Activated CD4-positive, alpha-beta T cell treated with anti-CD3 and anti-CD28 coated beads, Interleukin-2, amount 10 ng/mL, durations not matched to agents 7 days and 5 days (primary cell): ENCODE data around the gene OLA1. TPM values are rescaled to one million over a fixed set of nuclear protein-coding genes. Genes with fewer than 3 reads are reported as not detected.
"Not testable (repeated sequence)": the region's sequence is repeated elsewhere in the genome, so short reads cannot be mapped to it uniquely, and the experiment has no call there.

Source experiments
- CTCF ChIA-PET: fragments of 350-600 bp; sonication (Branson Sonifier 250); formaldehyde crosslinking; loops from one replicate; lab custom pipeline; 2021; ENCODE audit warnings: antibody characterized with exemption; lab: Charles Lee
- POLR2A ChIA-PET: fragments of 350-600 bp; sonication (Branson Sonifier 250); formaldehyde crosslinking; loops from one replicate; lab custom pipeline; 2021; ENCODE audit warnings: antibody characterized with exemption; lab: Charles Lee
- DNase-seq: peaks from one replicate; pipeline ENCODE4 v3.0.0-alpha.2; 2020
- H3K27ac Mint-ChIP-seq: one replicate; pipeline ENCODE4 v1.8.0; 2021; ENCODE audit warnings: mild to moderate bottlenecking, moderate library complexity, mixed read lengths
- H3K27me3 Mint-ChIP-seq: one replicate; pipeline ENCODE4 v1.8.0; 2021; ENCODE audit warnings: mixed read lengths
- H3K36me3 Mint-ChIP-seq: one replicate; pipeline ENCODE4 v1.8.0; 2021; ENCODE audit warnings: low read depth, mixed read lengths
- H3K4me1 Mint-ChIP-seq: one replicate; pipeline ENCODE4 v1.8.0; 2021; ENCODE audit warnings: mixed read lengths
- H3K4me3 Mint-ChIP-seq: one replicate; pipeline ENCODE4 v1.8.0; 2021; ENCODE audit warnings: mild to moderate bottlenecking, moderate library complexity, mixed read lengths
- H3K9me3 Mint-ChIP-seq: one replicate; pipeline ENCODE4 v1.8.0; 2021; ENCODE audit warnings: mixed read lengths
- total RNA-seq, 2 experiments: library from RNA; stranded (reverse); gene quantifications; one replicate each; pipeline ENCODE4 v1.2.3, GENCODE V29; 2021

OLA1 gene
- total RNA-seq, 2 experiments from 2014 or later = 75.3 to 87.4 TPM

DNA sequence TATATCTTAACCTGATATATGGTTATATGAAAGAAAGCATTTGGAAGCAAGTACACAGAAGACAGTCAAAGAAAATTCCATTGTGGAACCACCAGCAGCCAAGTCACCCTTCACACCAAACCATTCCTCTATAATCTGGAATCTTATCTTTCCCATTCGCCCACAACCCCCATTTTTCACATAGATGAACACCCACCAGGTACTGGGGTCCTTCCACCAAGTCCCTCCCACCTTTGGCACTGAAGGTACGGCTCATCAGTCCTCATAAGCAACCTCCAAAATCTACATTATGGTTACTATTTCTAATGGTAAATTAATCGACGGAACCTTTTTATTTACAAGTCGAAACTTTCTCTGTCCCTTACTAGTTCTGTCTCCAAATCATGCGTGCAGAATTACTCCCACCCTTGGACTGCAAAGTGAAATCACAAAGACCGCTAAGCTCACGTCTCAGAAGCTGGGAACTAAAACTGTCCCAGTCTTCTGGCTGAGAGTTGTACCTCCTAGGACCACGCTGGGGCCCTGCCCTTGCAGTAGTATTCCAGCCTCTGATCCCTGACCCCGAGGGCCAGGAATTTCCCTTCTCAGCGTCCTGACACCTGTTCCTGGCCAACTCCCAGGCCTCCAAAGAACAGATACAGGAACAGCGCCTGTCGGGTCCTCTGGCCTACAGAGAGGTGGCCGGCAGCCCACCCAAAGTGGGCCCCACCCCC, 702 bp downstream of the OLA1 start:
- Mint-ChIP-seq H3K4me3 (peak overlapping the region; percentile 78), H3K4me1 (peaks cover 37% of the 10 kb centered on the region), H3K27me3 (no peaks in the 10 kb centered on the region), H3K27ac (peak overlapping the region; percentile 83), H3K36me3 (peaks cover 20% of the 10 kb centered on the region), H3K9me3 (no peaks in the 10 kb centered on the region)
- CTCF ChIA-PET = no interaction called here
- DNase-seq = no peak
- POLR2A ChIA-PET = no interaction called here

DNA sequence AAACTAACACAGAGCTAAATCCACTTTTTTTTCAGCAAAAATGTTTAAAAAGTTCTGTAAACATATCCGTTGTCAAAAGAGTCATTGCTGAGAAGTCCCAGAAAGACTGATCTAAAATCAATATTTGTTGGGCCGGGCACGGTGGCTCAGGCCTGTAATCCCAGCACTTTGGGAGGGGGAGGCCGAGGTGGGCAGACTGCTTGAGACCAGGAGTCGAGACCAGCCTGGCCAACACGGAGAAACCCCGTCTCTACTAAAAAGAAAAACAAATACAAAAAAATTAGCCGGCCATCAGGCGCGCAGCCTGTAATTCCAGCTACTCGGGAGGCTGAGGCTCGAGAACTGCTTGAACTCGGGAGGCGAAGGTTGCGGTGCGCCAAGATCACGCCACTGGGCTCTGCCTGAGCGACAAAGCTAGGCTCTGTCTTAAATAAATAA, 1.4 kb downstream of the OLA1 start:
- CTCF ChIA-PET = no interaction called here
- no peak for DNase-seq

DNA sequence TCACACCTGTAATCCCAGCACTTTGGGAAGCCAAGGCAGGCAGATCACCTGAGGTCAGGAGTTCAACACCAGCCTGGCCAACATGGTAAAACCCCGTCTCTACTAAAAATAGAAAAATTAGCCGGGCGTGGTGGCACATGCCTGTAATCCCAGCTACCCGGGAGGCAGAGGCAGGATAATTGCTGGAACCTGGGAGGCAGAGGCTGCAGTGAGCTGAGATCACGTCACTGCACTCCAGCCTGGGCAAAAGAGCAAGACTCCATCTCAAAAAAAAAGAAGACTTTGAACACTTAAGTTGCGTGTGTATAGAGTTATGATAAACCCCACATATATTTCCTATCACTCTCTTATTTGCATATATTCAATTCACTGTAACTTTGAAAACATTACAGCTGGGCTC, 2.7 kb downstream of the OLA1 start:
- CTCF ChIA-PET, H3K27ac Mint-ChIP-seq, H3K4me3 Mint-ChIP-seq, H3K9me3 Mint-ChIP-seq, POLR2A ChIA-PET, H3K27me3 Mint-ChIP-seq, DNase-seq: not testable (repeated sequence)
- H3K36me3 Mint-ChIP-seq = peaks cover 29% of the 10 kb centered on the region
- peaks cover 41% of the 10 kb centered on the region for H3K4me1 Mint-ChIP-seq

More for the DNA sequence above, 1.4 kb downstream of the OLA1 start:
- peak overlapping the region; percentile 45 for H3K4me3 Mint-ChIP-seq
- POLR2A ChIA-PET = no interaction called here
- H3K27me3 Mint-ChIP-seq = no peaks in the 10 kb centered on the region
- peaks cover 37% of the 10 kb centered on the region for H3K4me1 Mint-ChIP-seq
- H3K36me3 Mint-ChIP-seq = peaks cover 26% of the 10 kb centered on the region
- H3K9me3 Mint-ChIP-seq = no peaks in the 10 kb centered on the region
- no peak overlapping the region for H3K27ac Mint-ChIP-seq

DNA sequence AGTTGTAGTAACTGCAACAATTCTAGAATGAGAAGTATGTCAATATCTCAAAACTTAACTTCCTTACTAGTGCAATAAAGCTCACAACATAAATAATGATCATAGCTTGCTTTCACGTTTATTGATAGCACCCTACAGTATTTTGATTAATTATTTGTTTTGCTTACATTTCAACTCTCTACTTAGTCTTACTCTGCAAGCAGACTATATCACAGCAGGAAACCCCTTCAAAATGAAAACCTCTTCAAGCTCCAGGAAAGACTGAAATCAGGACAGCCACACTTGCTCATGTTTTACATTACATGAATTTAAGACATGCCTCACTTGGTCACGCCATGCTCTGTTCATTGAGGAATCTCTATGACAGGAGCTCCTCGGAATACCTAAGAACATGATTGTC, 3.3 kb downstream of the OLA1 start:
- no peaks in the 10 kb centered on the region for H3K9me3 Mint-ChIP-seq
- ChIA-PET POLR2A (no interaction called here), CTCF (no interaction called here)
- H3K27ac Mint-ChIP-seq = no peak overlapping the region
- H3K4me1 Mint-ChIP-seq = peaks cover 41% of the 10 kb centered on the region
- H3K27me3 Mint-ChIP-seq = no peaks in the 10 kb centered on the region
- no peak for DNase-seq
- H3K4me3 Mint-ChIP-seq = no peak overlapping the region
- peaks cover 29% of the 10 kb centered on the region for H3K36me3 Mint-ChIP-seq

DNA sequence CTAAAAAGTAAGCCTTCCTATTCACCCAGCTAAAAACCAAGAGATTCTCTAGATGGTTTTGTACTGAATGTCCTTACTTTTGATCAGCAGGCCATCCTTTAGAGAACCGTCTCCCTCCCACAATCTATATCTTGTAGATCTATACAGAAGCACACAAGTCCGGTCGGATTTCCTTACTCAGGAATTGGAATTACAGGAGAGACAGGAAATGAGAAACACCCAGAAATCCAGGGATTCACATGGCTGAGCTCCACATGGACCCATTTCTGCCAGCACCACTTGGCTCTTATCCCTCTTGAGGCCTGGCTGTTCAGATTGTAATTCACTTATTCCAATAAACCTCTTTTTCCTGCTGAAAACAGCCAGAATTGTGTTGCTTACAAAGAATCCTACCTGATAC, 4.5 kb downstream of the OLA1 start:
- H3K27me3 Mint-ChIP-seq = no peaks in the 10 kb centered on the region
- POLR2A ChIA-PET = no interaction called here
- H3K4me3 Mint-ChIP-seq = no peak overlapping the region
- no peak for DNase-seq
- no peak overlapping the region for H3K27ac Mint-ChIP-seq
- H3K36me3 Mint-ChIP-seq = peaks cover 29% of the 10 kb centered on the region
- peaks cover 34% of the 10 kb centered on the region for H3K4me1 Mint-ChIP-seq
- H3K9me3 Mint-ChIP-seq = no peaks in the 10 kb centered on the region
- CTCF ChIA-PET = no interaction called here

DNA sequence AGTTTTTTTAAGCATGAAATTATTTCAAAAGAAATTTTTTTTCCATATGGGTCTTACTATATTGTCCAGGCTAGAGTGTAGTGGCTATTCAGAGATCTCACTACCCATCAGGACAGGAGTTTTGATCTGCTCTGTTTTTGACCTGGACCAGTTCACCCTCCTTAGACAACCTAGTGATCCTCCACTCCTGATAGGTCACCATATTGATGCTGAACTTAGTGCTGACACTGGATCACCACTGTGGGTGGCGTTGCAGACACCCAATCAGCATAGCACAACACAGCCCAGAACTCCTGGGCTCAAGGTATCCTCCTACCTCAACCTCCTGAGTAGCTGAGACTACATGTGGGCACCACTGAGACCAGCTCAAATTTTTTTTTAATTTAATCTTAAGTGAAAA, 8.2 kb downstream of the OLA1 start:
- Mint-ChIP-seq H3K4me1 (peaks cover 14% of the 10 kb centered on the region), H3K36me3 (peaks cover 25% of the 10 kb centered on the region), H3K27ac (no peak overlapping the region), H3K9me3 (no peaks in the 10 kb centered on the region), H3K4me3 (no peak overlapping the region), H3K27me3 (no peaks in the 10 kb centered on the region)
- ChIA-PET CTCF (no interaction called here), POLR2A (no interaction called here)
- DNase-seq = no peak

DNA sequence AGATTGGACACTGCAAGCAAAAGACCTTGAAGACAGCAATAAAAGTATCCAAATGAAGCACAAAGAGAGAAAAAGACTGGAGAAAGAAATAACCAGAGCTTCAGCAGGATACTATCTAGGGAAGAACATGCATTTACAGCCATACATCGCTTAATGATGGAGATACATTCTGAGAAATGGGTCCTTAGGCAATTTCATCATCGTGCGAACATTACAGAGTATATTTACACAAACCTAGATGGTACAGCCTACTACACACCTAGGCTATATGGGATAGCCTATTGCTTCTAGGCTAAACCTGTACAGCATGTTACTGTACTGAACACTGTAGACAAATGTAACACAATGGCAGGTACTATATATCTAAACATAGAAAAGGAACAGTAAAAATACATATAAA, 11.9 kb downstream of the OLA1 start:
- CTCF ChIA-PET = interaction anchor here (1.3 kb wide), 1 partner anchor 20 kb away, joined by 5 read pairs; no protein-coding TSS in a partner anchor
- H3K27ac Mint-ChIP-seq = no peak overlapping the region
- POLR2A ChIA-PET = no interaction called here
- DNase-seq = no peak
- no peaks in the 10 kb centered on the region for H3K9me3 Mint-ChIP-seq
- no peaks in the 10 kb centered on the region for H3K27me3 Mint-ChIP-seq
- peaks cover 13% of the 10 kb centered on the region for H3K36me3 Mint-ChIP-seq
- H3K4me3 Mint-ChIP-seq = no peak overlapping the region
- peaks cover 18% of the 10 kb centered on the region for H3K4me1 Mint-ChIP-seq

DNA sequence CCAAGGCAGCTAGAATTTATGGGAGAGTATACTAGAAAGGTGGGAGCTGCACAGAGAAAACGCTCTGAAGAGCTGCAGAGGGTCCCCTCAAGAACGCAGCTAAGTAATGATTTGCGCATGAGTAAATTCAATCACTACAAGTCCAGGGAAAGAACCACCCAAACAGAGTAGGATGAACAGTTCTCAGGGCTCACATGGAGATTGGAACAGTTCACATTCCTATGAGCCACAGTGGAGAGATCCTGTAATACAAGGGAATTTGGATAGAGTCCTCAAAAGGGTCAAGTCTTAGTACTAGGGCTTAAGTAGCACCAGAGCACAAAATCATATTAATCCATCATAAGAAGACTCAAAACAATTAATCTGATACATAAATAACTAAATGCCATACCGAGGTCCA, 12.7 kb downstream of the OLA1 start:
- POLR2A ChIA-PET = no interaction called here

DNA sequence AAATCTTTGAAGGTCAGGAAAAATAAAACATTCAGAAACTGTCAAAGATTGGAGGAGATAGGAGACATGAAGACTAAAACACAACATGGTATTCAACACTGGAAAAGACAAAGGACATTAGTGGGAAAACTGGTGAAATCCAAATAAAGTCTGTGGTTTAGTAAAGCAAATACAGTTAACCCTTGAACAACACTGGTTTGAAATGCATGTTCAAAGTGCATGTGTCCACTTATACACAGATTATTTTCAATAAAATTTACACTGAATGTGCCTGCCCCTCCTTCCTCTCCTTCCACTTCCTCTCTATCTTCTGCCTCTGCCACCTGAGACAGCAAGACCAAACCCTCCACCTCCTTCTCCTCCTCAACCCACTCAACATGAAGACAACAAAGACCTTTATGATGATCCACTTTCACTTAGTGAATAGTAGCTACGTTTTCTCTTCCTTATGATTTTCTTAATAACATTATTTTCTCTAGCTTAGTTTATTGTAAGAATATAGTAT, 14.5 kb downstream of the OLA1 start:
- POLR2A ChIA-PET = no interaction called here
- CTCF ChIA-PET = interaction anchor here (1.4 kb wide), 1 partner anchor 16 kb away, joined by 3 read pairs; no protein-coding TSS in a partner anchor

More for the DNA sequence above, 12.7 kb downstream of the OLA1 start:
- Mint-ChIP-seq H3K4me1 (peaks cover 15% of the 10 kb centered on the region), H3K27me3 (no peaks in the 10 kb centered on the region), H3K4me3 (no peak overlapping the region), H3K36me3 (peaks cover 11% of the 10 kb centered on the region), H3K27ac (no peak overlapping the region), H3K9me3 (no peaks in the 10 kb centered on the region)
- CTCF ChIA-PET = interaction anchor here (1.3 kb wide), 1 partner anchor 19 kb away, joined by 5 read pairs; no protein-coding TSS in a partner anchor
- DNase-seq = no peak

DNA sequence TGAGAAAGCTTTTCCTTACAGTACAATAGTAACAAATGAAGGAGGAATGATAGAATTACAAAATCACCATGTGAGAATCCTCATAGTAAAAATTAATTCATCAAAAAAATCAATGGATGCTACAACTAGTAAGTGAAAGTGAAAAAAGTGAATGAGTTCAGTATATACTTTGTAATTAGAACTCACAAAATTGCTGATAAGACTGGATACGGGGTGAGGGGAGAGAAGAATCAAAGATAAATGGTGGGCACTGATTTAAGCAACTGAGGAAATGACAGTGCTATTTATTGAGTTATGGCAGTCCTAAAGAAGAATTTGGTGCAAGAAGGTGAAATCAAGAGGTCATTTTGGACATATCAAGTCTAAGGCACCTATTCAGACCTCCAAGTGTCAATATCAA, 20.6 kb downstream of the OLA1 start:
- peaks cover 7% of the 10 kb centered on the region for H3K4me1 Mint-ChIP-seq
- POLR2A ChIA-PET = no interaction called here
- peaks cover 39% of the 10 kb centered on the region for H3K36me3 Mint-ChIP-seq
- no peaks in the 10 kb centered on the region for H3K9me3 Mint-ChIP-seq
- no peaks in the 10 kb centered on the region for H3K27me3 Mint-ChIP-seq
- DNase-seq = no peak
- no peak overlapping the region for H3K4me3 Mint-ChIP-seq
- no peak overlapping the region for H3K27ac Mint-ChIP-seq
- CTCF ChIA-PET = no interaction called here

More for the DNA sequence above, 14.5 kb downstream of the OLA1 start:
- no peaks in the 10 kb centered on the region for H3K27me3 Mint-ChIP-seq
- H3K4me1 Mint-ChIP-seq = peaks cover 16% of the 10 kb centered on the region
- DNase-seq = no peak
- H3K4me3 Mint-ChIP-seq = no peak overlapping the region
- peak overlapping the region; percentile 67 for H3K27ac Mint-ChIP-seq
- H3K36me3 Mint-ChIP-seq = peaks cover 18% of the 10 kb centered on the region
- H3K9me3 Mint-ChIP-seq = no peaks in the 10 kb centered on the region

DNA sequence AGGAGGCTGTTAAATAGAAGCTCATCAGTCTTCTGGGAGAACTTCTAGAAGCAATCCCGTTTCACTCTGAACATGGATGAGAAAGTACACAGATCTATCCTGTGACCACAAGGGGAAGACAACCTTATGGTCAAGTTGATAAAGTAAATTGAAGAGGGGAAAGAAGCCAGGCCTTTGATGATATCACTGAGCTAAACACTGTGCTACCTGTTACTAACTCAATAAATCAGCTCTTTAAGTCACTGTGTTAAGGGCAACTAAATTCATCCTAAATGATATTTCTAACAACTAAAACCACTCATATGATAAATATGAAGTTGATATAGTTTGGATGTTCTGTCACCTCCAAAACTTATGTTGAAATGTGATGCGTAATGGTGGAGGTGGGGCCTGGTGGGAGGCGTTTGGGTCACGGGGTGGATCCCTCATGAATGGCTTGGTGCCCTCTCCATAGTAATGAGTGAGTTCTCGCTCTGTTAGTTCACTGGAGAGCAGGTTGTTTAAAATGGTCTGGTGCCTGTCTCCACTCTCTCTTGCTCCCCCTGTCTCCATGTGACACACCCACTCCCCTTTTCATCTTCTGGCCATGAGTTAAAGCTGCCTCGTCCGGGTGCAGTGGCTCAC, 23.6 kb downstream of the OLA1 start:
- Mint-ChIP-seq H3K9me3 (no peaks in the 10 kb centered on the region), H3K4me3 (no peak overlapping the region), H3K27ac (no peak overlapping the region), H3K4me1 (peaks cover 7% of the 10 kb centered on the region), H3K36me3 (peaks cover 44% of the 10 kb centered on the region), H3K27me3 (no peaks in the 10 kb centered on the region)
- POLR2A ChIA-PET = no interaction called here
- DNase-seq = no peak
- CTCF ChIA-PET = no interaction called here

DNA sequence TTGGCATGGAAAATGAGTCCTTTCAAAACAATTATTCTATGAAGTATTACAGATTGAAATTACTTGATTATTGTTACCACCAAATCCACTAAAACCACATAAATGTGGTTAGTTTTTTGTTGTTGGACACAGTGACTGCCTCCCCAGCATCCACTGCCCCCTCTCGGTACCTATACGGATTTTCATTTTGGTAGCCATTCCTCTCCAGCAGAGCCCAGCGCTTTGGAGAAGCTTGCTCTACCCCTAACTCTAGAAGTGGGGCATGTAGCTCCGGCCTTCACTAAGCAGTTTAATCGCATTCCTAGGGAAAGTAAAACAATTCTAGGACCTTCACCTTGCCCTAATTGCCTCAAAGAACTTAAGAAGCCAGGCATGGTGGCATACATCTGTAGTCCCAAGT, 24.2 kb downstream of the OLA1 start:
- Mint-ChIP-seq H3K4me3 (no peak overlapping the region), H3K27me3 (no peaks in the 10 kb centered on the region), H3K27ac (no peak overlapping the region), H3K36me3 (peaks cover 39% of the 10 kb centered on the region), H3K4me1 (peaks cover 4% of the 10 kb centered on the region), H3K9me3 (no peaks in the 10 kb centered on the region)
- no peak for DNase-seq
- POLR2A ChIA-PET = no interaction called here
- CTCF ChIA-PET = no interaction called here

DNA sequence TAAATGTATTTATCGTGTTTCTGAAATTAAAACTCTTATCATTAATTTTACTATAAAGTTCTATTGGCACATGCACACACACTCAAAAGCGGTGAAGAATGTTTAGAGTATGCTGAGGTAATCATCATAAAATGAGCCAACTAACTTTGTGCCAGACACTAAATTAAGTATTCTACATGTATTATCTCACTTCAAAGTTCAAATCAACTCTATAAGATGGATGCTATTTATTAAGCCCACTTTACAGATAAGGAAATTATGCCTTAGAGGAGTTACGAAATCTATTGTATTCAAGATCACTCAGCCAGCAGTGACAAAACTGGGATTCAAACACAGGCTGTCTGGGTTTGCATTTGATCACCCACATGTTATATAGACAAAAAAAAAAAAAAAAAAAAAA, 24.9 kb downstream of the OLA1 start:
- H3K27ac Mint-ChIP-seq = no peak overlapping the region
- H3K4me1 Mint-ChIP-seq = peaks cover 4% of the 10 kb centered on the region
- ChIA-PET CTCF (no interaction called here), POLR2A (no interaction called here)
- H3K27me3 Mint-ChIP-seq = no peaks in the 10 kb centered on the region
- DNase-seq = no peak
- H3K36me3 Mint-ChIP-seq = peaks cover 34% of the 10 kb centered on the region
- no peak overlapping the region for H3K4me3 Mint-ChIP-seq
- H3K9me3 Mint-ChIP-seq = no peaks in the 10 kb centered on the region
